GM11168 (cell line): ENCODE results near the gene ARFGEF3.

Experiments used
- in situ Hi-C: fragments of 300-500 bp; cut with MboI; formaldehyde crosslinking; loops from one replicate; pipeline ENCODE4 v1.12.0; 2022; ENCODE audit warnings: low sequenced_read_pairs; ENCODE audit not compliant: unreplicated experiment

Gene ARFGEF3

DNA sequence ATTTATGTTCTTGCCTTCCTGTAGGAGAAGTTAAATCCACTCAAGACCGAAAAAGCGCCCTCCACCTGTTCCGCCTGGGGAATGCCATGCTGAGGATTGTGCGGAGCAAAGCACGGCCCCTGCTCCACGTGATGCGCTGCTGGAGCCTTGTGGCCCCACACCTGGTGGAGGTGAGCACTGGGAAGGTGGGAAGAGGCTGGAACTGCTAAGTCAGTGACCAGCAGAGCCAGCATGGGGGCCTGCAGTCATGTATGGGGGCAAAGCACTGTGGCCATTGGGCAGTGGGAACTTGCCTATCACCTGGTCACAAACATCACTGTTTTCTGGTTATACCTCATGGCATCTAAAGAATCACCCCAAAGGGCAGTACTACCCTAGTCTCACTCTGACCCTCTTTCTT, 135.0 kb downstream of the ARFGEF3 start:
- in situ Hi-C loops: no loop called here

DNA sequence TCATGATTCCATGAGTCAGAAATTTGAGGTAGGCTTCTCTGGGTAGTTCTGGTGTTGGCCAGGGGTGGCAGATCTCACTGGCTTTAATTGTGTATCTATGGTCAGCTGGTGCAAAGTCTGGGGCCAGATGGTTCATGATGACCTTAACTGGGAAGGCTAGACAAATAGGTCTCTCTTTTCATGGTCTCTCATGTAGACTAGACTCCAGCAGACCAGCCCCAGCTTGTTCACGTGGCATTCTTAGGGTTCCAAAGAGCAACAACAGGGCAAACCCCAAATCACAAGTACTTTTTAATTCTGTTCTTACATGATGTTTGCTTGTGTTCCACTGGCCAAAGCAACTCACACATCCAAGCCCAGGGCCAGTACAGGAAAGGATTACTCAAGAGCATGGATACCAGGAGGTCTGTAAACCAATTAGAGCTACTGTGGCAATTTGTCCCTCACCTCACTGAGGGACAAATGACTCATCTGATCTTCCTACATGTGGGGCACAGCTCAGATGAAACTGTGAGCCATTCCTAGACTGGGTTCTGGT, 136.1 kb downstream of the ARFGEF3 start:
- in situ Hi-C loops: no loop called here

DNA sequence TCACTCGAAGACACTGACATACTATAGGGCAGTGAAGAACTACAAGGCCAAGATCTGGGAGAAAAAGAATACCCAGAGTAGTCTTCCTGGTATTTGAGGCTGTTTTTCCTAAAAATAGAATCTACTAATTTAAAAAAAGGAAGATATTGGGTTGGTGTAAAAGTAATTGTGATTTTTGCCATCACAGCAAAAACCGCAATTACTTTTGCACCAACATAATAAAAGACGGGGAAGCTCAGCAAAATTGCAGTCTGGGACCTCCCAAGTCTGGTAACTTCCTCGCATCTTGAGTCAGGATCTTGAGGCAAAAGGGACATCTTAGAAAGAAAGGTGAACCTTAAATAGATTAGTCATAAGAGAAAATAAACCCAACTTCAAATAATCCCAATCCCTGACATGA, 138.7 kb downstream of the ARFGEF3 start:
- in situ Hi-C loops: no loop called here

DNA sequence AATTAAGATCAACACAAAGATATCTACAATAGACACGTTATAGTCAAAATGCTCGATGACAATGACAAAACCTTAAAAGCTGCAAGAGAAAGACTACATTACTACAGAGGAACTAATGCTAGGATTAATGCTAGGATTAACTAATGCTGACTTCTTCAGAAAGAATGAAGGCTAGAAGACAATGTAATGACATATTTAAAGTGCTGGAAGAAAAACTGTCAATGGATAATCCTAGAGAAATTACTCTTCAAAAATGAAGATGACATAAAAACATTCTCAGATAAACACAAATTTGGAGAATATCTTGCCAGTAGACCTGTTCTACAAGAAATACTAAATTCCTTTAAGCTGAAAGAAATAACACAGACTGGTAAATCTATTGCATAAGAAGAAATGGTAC, 140.8 kb downstream of the ARFGEF3 start:
- in situ Hi-C loops: no loop called here

- in situ Hi-C loops: no loop called here
These were observed 145.6 kb downstream of the ARFGEF3 start for GRCh38 chr6:138307352-138307751.

- in situ Hi-C loops: no loop called here
These were observed 146.3 kb downstream of the ARFGEF3 start for GRCh38 chr6:138307816-138308730.

- in situ Hi-C loops: no loop called here
These were observed 147.0 kb downstream of the ARFGEF3 start for GRCh38 chr6:138308731-138309110.

DNA sequence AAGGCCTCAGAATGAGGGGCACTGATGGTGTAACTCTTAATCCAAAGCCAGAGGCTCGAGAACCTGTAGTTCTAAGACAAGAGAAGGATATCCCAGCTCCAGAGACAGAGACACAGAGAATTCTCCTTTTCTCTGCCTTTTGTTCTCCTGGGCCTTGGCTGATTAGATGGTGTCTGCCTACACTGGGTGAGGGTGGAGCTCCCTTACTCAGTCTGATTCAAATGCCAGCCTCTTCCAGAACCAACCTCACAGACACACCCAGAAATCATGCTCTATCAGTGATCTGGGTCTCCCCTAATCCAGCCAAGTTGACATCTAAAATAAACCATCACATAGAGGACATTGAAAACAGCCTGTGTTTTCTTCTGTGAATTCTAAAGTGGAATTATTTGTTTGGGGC, 148.0 kb downstream of the ARFGEF3 start:
- in situ Hi-C loops: no loop called here

DNA sequence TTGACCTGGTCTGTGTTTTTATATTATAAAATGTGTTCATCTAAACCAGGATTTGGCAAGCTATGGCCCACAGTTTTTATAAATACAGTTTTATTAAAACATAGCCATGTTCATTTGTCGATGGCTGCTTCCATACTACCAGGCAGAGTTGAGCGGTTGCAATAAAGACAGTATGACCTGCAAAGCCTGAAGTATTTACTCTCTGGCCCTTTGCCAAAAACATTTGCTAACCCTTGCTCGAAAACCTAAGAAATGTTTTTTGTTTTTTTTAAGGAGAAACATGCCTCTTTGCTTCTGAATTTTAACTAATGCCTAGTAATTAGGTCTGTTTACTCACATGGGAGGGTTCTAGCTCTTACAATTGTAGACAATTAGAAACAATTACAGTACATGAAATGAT, 148.6 kb downstream of the ARFGEF3 start:
- in situ Hi-C loops: no loop called here

DNA sequence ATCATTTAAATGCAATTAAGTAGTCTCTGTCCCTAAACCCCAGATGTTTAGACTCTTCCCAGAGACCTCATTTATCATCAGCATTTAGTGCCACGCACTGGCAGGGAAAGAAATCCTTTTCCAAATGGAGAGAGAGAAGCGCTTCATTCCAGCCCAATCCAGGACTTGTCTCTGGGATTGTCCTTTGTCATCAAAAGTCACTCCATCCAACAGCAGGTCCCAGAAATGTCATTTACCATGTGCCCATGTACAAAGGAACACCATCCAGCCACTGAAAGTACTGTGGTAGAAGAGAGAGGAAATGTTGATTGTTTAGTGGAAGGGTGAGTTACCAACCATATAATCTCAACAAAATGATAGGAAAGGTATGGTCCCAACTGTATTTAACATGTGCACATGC, 149.1 kb downstream of the ARFGEF3 start:
- in situ Hi-C loops: no loop called here

DNA sequence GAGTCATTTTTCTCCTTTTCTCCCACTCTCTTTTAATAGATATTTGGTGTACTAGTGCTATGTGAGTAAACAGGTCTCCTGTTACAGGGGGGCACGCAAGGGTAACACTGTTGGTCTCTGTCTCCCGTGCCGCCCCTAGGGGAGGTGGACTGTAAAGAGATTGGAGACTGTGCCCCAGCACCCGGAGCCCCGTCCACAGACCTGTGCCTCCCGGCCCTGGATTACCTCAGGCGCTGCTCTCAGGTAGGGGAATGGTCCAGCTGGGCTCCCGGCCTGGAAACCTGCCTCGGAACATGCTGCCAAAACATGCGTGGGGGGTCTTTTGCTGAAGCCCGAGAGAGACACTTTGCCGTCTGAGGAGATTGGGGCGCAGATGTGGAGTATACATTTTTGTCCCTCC, 149.5 kb downstream of the ARFGEF3 start:
- in situ Hi-C loops: no loop called here

DNA sequence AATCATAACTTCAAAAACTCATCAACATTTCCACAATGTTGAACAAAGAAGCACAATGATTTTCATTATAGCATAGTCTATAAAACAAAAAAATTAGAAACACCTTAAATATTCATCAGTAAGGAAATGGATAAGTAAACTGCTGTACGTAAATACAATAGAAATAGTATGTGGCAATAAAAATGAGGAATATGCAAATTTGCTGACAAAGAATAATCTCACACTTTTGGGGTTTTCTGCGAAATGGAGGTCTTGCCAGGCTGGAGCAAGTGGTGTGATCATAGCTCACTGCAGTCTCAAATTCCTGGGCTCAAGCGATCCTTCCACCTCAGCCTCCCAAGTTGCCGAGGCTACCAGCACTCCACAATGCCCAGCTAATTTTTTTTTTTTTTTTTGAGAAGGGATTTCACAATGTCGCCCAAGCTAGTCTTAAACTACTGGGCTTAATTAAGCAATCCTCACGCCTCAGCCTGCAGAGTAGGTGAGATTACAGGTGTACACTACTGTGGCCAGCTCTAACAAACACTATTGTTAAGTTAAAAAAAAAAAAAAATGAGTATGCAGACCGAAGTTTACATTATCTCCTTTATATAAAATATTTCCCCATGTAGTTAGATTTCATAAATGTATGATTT, 157.1 kb downstream of the ARFGEF3 start:
- in situ Hi-C loops: no loop called here

- in situ Hi-C loops: no loop called here
These were observed 160.2 kb downstream of the ARFGEF3 start for GRCh38 chr6:138321934-138322333.

GRCh38 chr6:138323821-138324220, 162.1 kb downstream of the ARFGEF3 start:
- in situ Hi-C loops: no loop called here

DNA sequence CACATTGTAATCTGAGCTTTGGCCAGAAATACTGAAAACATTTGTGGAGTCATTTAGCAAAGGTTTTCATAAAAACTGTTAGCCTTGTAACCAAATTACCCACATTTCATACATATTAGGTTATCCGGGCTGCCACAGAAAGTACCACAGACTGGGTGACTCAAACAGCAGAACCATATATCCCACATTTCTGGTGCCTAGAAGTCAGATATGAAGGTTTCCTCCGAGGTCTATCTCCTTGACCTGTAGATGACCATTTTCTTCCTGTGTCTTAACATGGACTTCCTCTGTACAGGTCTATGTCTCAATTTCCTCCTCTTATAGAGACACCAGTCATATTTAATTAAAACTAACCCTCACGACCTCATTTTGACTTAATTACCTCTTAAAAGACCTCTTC, 166.5 kb downstream of the ARFGEF3 start:
- in situ Hi-C loops: no loop called here

GRCh38 chr6:138330763-138331162, 169.0 kb downstream of the ARFGEF3 start:
- in situ Hi-C loops: no loop called here

GRCh38 chr6:138331444-138331843, 169.7 kb downstream of the ARFGEF3 start:
- in situ Hi-C loops: no loop called here

DNA sequence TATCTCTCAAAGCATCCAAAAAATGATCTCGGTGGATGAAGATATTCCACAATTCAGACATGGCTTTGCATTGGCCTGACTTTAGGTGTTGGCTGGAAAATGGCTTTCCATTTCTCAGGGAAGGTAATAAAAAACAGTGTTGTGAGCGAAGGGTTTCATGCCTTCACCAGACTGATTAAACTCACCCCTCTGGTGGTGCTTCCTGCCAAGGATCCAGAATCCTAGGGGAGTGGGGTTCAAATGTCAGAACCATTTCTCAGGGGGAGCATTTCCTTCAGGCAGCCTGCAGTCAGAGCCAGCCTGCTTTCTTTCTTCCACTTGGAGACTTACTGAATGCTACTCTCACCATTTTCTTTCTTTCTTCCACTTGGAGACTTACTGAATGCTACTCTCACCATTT, 170.2 kb downstream of the ARFGEF3 start:
- in situ Hi-C loops: no loop called here

GRCh38 chr6:138334000-138334399, 172.3 kb downstream of the ARFGEF3 start:
- in situ Hi-C loops: no loop called here

DNA sequence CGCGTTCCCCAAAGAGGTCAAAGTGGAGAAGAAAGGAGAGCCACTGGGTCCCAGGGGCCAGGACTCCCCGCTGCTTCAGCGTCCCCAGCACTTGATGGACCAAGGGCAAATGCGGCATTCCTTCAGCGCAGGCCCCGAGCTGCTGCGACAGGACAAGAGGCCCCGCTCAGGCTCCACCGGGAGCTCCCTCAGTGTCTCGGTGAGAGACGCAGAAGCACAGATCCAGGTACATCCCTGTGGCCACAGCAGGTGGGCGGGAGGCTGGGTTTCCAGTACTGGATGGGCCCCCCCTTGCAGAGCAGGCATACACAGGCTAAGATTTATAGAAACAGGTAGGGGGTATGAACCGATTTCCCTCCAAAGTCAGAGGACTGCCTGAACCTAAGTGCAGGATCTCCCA, 173.2 kb downstream of the ARFGEF3 start:
- in situ Hi-C loops: no loop called here

GRCh38 chr6:138336221-138336620, 174.5 kb downstream of the ARFGEF3 start:
- in situ Hi-C loops: no loop called here

- in situ Hi-C loops: no loop called here
These were observed 175.3 kb downstream of the ARFGEF3 start for GRCh38 chr6:138337076-138337475.
